H1 (cell line): ENCODE results near the gene CHRM1. TPM values are rescaled to one million over a fixed set of nuclear protein-coding genes. Genes with fewer than 3 reads are reported as not detected.

Experiments used
- CTCF ChIA-PET: fragments of 300-600 bp; sonication (Branson Sonifier 250); formaldehyde crosslinking; loops from one replicate; lab custom pipeline; 2021; ENCODE audit not compliant: partially characterized antibody; lab: Charles Lee
- POLR2A ChIA-PET: fragments of 300-600 bp; sonication (Branson Sonifier 250); formaldehyde crosslinking; loops from one replicate; lab custom pipeline; 2021; ENCODE audit warnings: inconsistent platforms; ENCODE audit not compliant: partially characterized antibody; lab: Charles Lee
- DNase-seq, 2 experiments: peaks; one replicate each; pipeline versions ENCODE4 v3.0.0 to v3.0.0-alpha.2; 2010 to 2022; ENCODE audit warnings: low spot score in 2 of 2, low read depth in 1 of 2, mixed read lengths in 1 of 2
- FAIRE-seq: peaks from 2 replicates; lab custom pipeline; 2011; peaks lifted over from hg19 to GRCh38; lab: Jason Lieb, UNC
- H2AFZ ChIP-seq: 2 replicates; pipeline ENCODE4 v1.8.1; 2012; ENCODE audit warnings: low read length, inconsistent platforms
- H2AK5ac ChIP-seq: 2 replicates; pipeline ENCODE4 v1.6.1; 2013; ENCODE audit warnings: low read depth, low read length
- H2BK120ac ChIP-seq: replicated peaks from 2 replicates; pipeline ENCODE3; 2013; ENCODE audit warnings: low read depth, low read length, inconsistent platforms
- H2BK12ac ChIP-seq: 2 replicates; pipeline ENCODE4 v1.6.1; 2013; ENCODE audit warnings: low read depth, low read length
- H2BK15ac ChIP-seq: 2 replicates; pipeline ENCODE4 v1.6.1; 2013; ENCODE audit warnings: low read length
- H2BK20ac ChIP-seq: 2 replicates; pipeline ENCODE4 v1.6.1; 2013; ENCODE audit warnings: low read length
- H2BK5ac ChIP-seq: 2 replicates; pipeline ENCODE4 v1.6.1; 2013; ENCODE audit warnings: low read depth, low read length
- H3K14ac ChIP-seq: 2 replicates; pipeline ENCODE4 v1.6.1; 2013; ENCODE audit warnings: inconsistent platforms; ENCODE audit not compliant: insufficient read length
- H3K18ac ChIP-seq: 2 replicates; pipeline ENCODE4 v1.6.1; 2013; ENCODE audit warnings: low read length; ENCODE audit errors: extremely low read depth
- H3K23ac ChIP-seq: 2 replicates; pipeline ENCODE4 v1.6.1; 2013; ENCODE audit warnings: inconsistent platforms; ENCODE audit not compliant: insufficient read length
- H3K23me2 ChIP-seq: 2 replicates; pipeline ENCODE4 v1.6.1; 2013; ENCODE audit warnings: low read depth, low read length
- H3K27ac ChIP-seq: 2 replicates; pipeline ENCODE4 v1.6.1; 2011; ENCODE audit warnings: low read depth, low read length, inconsistent platforms
- H3K27me3 ChIP-seq, 4 experiments: replicated peaks in 1 of 4; 1 replicate in 1 of 4; 2 replicates in 3 of 4; pipeline versions ENCODE4 v1.6.1 to v1.8.1; 2011 to 2013; ENCODE audit warnings: low read length in 3 of 4, mild to moderate bottlenecking in 3 of 4, inconsistent platforms in 2 of 4, mixed read lengths in 2 of 4, moderate library complexity in 1 of 4; ENCODE audit not compliant: control insufficient read depth in 3 of 4, insufficient read depth in 3 of 4; ENCODE audit errors: extremely low read depth in 1 of 4
- H3K36me3 ChIP-seq, 4 experiments: 2 replicates each; pipeline versions ENCODE4 v1.6.1 to v1.8.1; 2011 to 2013; ENCODE audit warnings: mild to moderate bottlenecking in 4 of 4, low read length in 3 of 4, moderate library complexity in 2 of 4, control low read depth in 1 of 4, inconsistent platforms in 1 of 4; ENCODE audit not compliant: insufficient read depth in 4 of 4, control insufficient read depth in 2 of 4
- H3K4ac ChIP-seq: replicated peaks from 2 replicates; pipeline ENCODE3; 2013; ENCODE audit warnings: low read length, low read depth, mixed read lengths, inconsistent platforms; ENCODE audit not compliant: insufficient read length
- H3K4me1 ChIP-seq, 4 experiments: replicated peaks in 1 of 4; 1 replicate in 1 of 4; 2 replicates in 3 of 4; pipeline versions ENCODE4 v1.6.1 to v1.8.1; 2011 to 2013; ENCODE audit warnings: low read length in 3 of 4, inconsistent platforms in 2 of 4, mixed read lengths in 1 of 4; ENCODE audit not compliant: insufficient read depth in 4 of 4, control insufficient read depth in 3 of 4
- H3K4me2 ChIP-seq, 2 experiments: 2 replicates each; pipeline versions ENCODE4 v1.6.1 to v1.8.1; 2011 to 2013; ENCODE audit warnings: low read depth in 2 of 2, low read length in 2 of 2, control low read depth in 1 of 2, inconsistent platforms in 1 of 2, mild to moderate bottlenecking in 1 of 2; ENCODE audit not compliant: insufficient read depth in 1 of 2
- H3K4me3 ChIP-seq, 4 experiments: fragments of 200-600, 300-600 bp in 1 of 4; sonication (generic), shearing (Covaris generic), sonication (Bioruptor Twin) in 1 of 4; 2 replicates each; pipeline versions ENCODE4 v1.5.1 to v1.8.1; 2011 to 2016; ENCODE audit warnings: low read length in 4 of 4, low read depth in 3 of 4, control low read depth in 2 of 4, inconsistent platforms in 2 of 4, mild to moderate bottlenecking in 2 of 4, mixed read lengths in 1 of 4, moderate library complexity in 1 of 4; ENCODE audit not compliant: insufficient read depth in 2 of 4; ENCODE audit errors: extremely low read depth in 1 of 4
- H3K56ac ChIP-seq: replicated peaks from 2 replicates; pipeline ENCODE3; 2013; ENCODE audit warnings: low read depth, mild to moderate bottlenecking, mixed read lengths, low read length, inconsistent platforms; ENCODE audit not compliant: insufficient read length
- H3K79me1 ChIP-seq: 2 replicates; pipeline ENCODE4 v1.6.1; 2013; ENCODE audit warnings: low read depth, low read length, control low read depth
- H3K79me2 ChIP-seq, 2 experiments: 2 replicates each; pipeline versions ENCODE4 v1.6.1 to v1.8.1; 2012 to 2013; ENCODE audit warnings: low read length in 2 of 2, mild to moderate bottlenecking in 2 of 2, inconsistent platforms in 1 of 2; ENCODE audit not compliant: insufficient read depth in 2 of 2, control insufficient read depth in 1 of 2
- H3K9ac ChIP-seq, 4 experiments: replicated peaks in 1 of 4; 1 replicate in 1 of 4; 2 replicates in 3 of 4; pipeline versions ENCODE4 v1.6.1 to v1.8.1; 2011 to 2013; ENCODE audit warnings: low read depth in 3 of 4, low read length in 3 of 4, control low read depth in 2 of 4, mild to moderate bottlenecking in 2 of 4, moderate library complexity in 2 of 4, inconsistent platforms in 1 of 4; ENCODE audit errors: extremely low read depth in 1 of 4
- H3K9me3 ChIP-seq, 2 experiments: 2 replicates each; pipeline versions ENCODE4 v1.6.1 to v1.8.1; 2012 to 2013; ENCODE audit warnings: mild to moderate bottlenecking in 2 of 2, moderate library complexity in 2 of 2, control low read depth in 1 of 2, inconsistent platforms in 1 of 2, low read depth in 1 of 2, low read length in 1 of 2, mixed read lengths in 1 of 2; ENCODE audit not compliant: insufficient read depth in 2 of 2
- H4K20me1 ChIP-seq, 2 experiments: replicated peaks in 1 of 2; 2 replicates each; pipeline versions ENCODE3 to v1.8.1; 2011 to 2013; ENCODE audit warnings: inconsistent platforms in 2 of 2, low read length in 2 of 2, mild to moderate bottlenecking in 1 of 2; ENCODE audit not compliant: insufficient read depth in 2 of 2, control insufficient read depth in 1 of 2
- H4K5ac ChIP-seq: 2 replicates; pipeline ENCODE4 v1.6.1; 2013; ENCODE audit warnings: low read length, low read depth, mixed read lengths, inconsistent platforms; ENCODE audit not compliant: insufficient read length
- H4K8ac ChIP-seq: 2 replicates; pipeline ENCODE4 v1.8.0; 2013; ENCODE audit warnings: mild to moderate bottlenecking, moderate library complexity, low read length, inconsistent platforms; ENCODE audit not compliant: insufficient read depth; ENCODE audit errors: extremely low read depth
- H4K91ac ChIP-seq: replicated peaks from 2 replicates; pipeline ENCODE3; 2013; ENCODE audit warnings: low read length, mixed read lengths, inconsistent platforms; ENCODE audit not compliant: insufficient read length
- ATF3 ChIP-seq: IDR thresholded peaks from 2 replicates; pipeline ENCODE4 v1.6.1; 2011; ENCODE audit warnings: low read depth, mild to moderate bottlenecking, low read length; ENCODE audit not compliant: insufficient read depth
- BCL11A ChIP-seq, 2 experiments: IDR thresholded peaks; one replicate each; pipeline ENCODE4 v1.6.1; 2011; ENCODE audit warnings: low read depth in 2 of 2, low read length in 2 of 2, mild to moderate bottlenecking in 2 of 2
- CHD1 ChIP-seq: IDR thresholded peaks from 2 replicates; pipeline ENCODE4 v1.6.1; 2012; ENCODE audit warnings: low read depth, low read length, improper control_type of control experiment
- CHD2 ChIP-seq: IDR thresholded peaks from 2 replicates; pipeline ENCODE4 v1.6.1; 2012; ENCODE audit warnings: low read length, improper control_type of control experiment
- CREB1 ChIP-seq: IDR thresholded peaks from 2 replicates; pipeline ENCODE4 v1.6.1; 2012; ENCODE audit warnings: inconsistent platforms
- FOSL1 ChIP-seq: IDR thresholded peaks from 2 replicates; pipeline ENCODE4 v1.6.1; 2011; ENCODE audit warnings: mild to moderate bottlenecking, low read depth, low read length, moderate library complexity; ENCODE audit not compliant: insufficient read depth
- JUND ChIP-seq: IDR thresholded peaks from 2 replicates; pipeline ENCODE4 v1.6.1; 2011; ENCODE audit warnings: mild to moderate bottlenecking, improper control_type of control experiment, low read length
- POLR2A ChIP-seq, 2 experiments: IDR thresholded peaks; 1 replicate in 1 of 2; 2 replicates in 1 of 2; pipeline ENCODE4 v1.6.1; 2011; ENCODE audit warnings: low read depth in 2 of 2, low read length in 2 of 2, mild to moderate bottlenecking in 2 of 2; ENCODE audit errors: control extremely low read depth in 1 of 2
- RBBP5 ChIP-seq: IDR thresholded peaks from 2 replicates; pipeline ENCODE4 v1.7.1; 2012; ENCODE audit warnings: low read depth, mild to moderate bottlenecking, inconsistent platforms, low read length, moderate library complexity, borderline replicate concordance
- SIRT6 ChIP-seq: IDR thresholded peaks from one replicate; pipeline ENCODE4 v1.7.1; 2012; ENCODE audit warnings: low read length, inconsistent platforms
- SIX5 ChIP-seq: IDR thresholded peaks from 2 replicates; pipeline ENCODE4 v1.6.1; 2011; ENCODE audit warnings: mild to moderate bottlenecking, low read depth, low read length
- SUZ12 ChIP-seq: fragments of 200-600 bp; sonication (generic); IDR thresholded peaks from 2 replicates; pipeline ENCODE4 v1.6.1; 2012; ENCODE audit warnings: mild to moderate bottlenecking, inconsistent platforms, low read length, moderate library complexity, mixed read lengths
- TEAD4 ChIP-seq: IDR thresholded peaks from 2 replicates; pipeline ENCODE4 v1.6.1; 2012; ENCODE audit warnings: low read depth, low read length, inconsistent platforms, mixed read lengths
- USF2 ChIP-seq: IDR thresholded peaks from 2 replicates; pipeline ENCODE4 v1.6.1; 2011; ENCODE audit warnings: low read length, improper control_type of control experiment
- WGBS, 2 experiments: shearing (Covaris generic) in 1 of 2; methylation state at CpG; one replicate each; pipeline versions ENCODE4 v1.1.6 to v1.1.7; 2013 to 2015; ENCODE audit warnings: low lambda C conversion rate in 2 of 2, mixed read lengths in 2 of 2, inconsistent platforms in 1 of 2, low coverage in 1 of 2, missing lambda C conversion rate in 1 of 2; ENCODE audit not compliant: insufficient replicate concordance in 2 of 2, insufficient coverage in 1 of 2, insufficient read length in 1 of 2; ENCODE audit errors: extremely low coverage in 1 of 2, missing lambda C conversion rate in 1 of 2; 5-methylcytosine and 5-hydroxymethylcytosine counted together
- polyA plus RNA-seq, 7 experiments: library from polyadenylated mRNA; depleted of rRNA in 3 of 7; stranded (reverse) in 5 of 7; unstranded in 2 of 7; fragments of >200 nt in 5 of 7; fragments of 200-250 nt in 2 of 7; gene quantifications; 1 replicate in 5 of 7; 2 replicates in 1 of 7; 4 replicates in 1 of 7; pipeline versions ENCODE4 v1.2.1 to v1.2.3, GENCODE V29; 2011 to 2013; ENCODE audit warnings: missing spikeins in 2 of 7, mixed read lengths in 2 of 7
- total RNA-seq: library from RNA; stranded (reverse); fragmentation: NEBNext Ultra II Directional; extraction: Animal tissue kit (Norgen Biotek cat#: 25700); gene quantifications from 2 replicates; pipeline ENCODE4 v1.2.1, GENCODE V29; 2021

CHRM1 gene
- total and polyA plus RNA-seq, 2 of the 8 experiments (the other 6 are each of a cell fraction or from before 2014, with no cell fraction given) = 0.08 TPM; not detected in 1

GRCh38 chr11:62959422-62959980 is 38.3 kb upstream of the CHRM1 start:
- no peak overlapping the region for H2BK20ac ChIP-seq
- TF ChIP-seq POLR2A (IDR thresholded peaks at IDR 0.05; ENCODE audit: control extremely low read depth in 1 of 2, low read depth in 2 of 2, low read length in 2 of 2) = no peak
- no peak for TF ChIP-seq RBBP5
- TF ChIP-seq SUZ12 = no peak
- TF ChIP-seq CREB1 = no peak
- no peak for TF ChIP-seq SIX5
- no peak for TF ChIP-seq USF2
- no peak for TF ChIP-seq CHD1
- no peak for TF ChIP-seq CHD2
- no peak for TF ChIP-seq BCL11A (IDR thresholded peaks at IDR 0.05; ENCODE audit: low read depth in 2 of 2, low read length in 2 of 2)
- no peak for TF ChIP-seq JUND
- TF ChIP-seq ATF3 = no peak
- TF ChIP-seq FOSL1 = no peak
- TF ChIP-seq SIRT6 = no peak
- TF ChIP-seq TEAD4 = no peak

More at GRCh38 chr11:62959422-62959980, 38.3 kb upstream of the CHRM1 start:
- no peak overlapping the region for H2AK5ac ChIP-seq
- H4K20me1 ChIP-seq = no peaks in the 10 kb centered on the region
- H3K9me3 ChIP-seq = no peaks in the 10 kb centered on the region
- no peak overlapping the region for H4K91ac ChIP-seq
- no peak overlapping the region for H3K4me3 ChIP-seq
- no peak overlapping the region for H2BK12ac ChIP-seq
- H4K5ac ChIP-seq = no peak overlapping the region
- H3K56ac ChIP-seq = no peak overlapping the region
- no peak overlapping the region for H3K14ac ChIP-seq
- no peak overlapping the region for H3K18ac ChIP-seq
- H3K79me1 ChIP-seq = no peaks in the 10 kb centered on the region
- DNase-seq (no peak), FAIRE-seq (no peak)
- no peaks in the 10 kb centered on the region for H3K36me3 ChIP-seq
- CTCF ChIA-PET = interaction anchor here (1.1 to 2.9 kb wide), 7 partner anchors 12 to 64 kb away, joined by 3 to 18 read pairs (median 4); no protein-coding TSS in a partner anchor
- 0 out of 7 replicates have a peak, but pooled peaks cover 0 to 3% (median 0%) of the 10 kb centered on the region in 4 experiments for H3K4me1 ChIP-seq
- H3K23ac ChIP-seq = no peak overlapping the region
- H3K27me3 ChIP-seq = no peaks in the 10 kb centered on the region
- H3K79me2 ChIP-seq = no peaks in the 10 kb centered on the region
- no peak overlapping the region for H3K4me2 ChIP-seq
- H3K4ac ChIP-seq = no peak overlapping the region
- no peak overlapping the region for H3K27ac ChIP-seq
- H2AFZ ChIP-seq = no peak overlapping the region
- H4K8ac ChIP-seq = no peak overlapping the region
- POLR2A ChIA-PET = no interaction called here
- H2BK120ac ChIP-seq = no peak overlapping the region
- no peak overlapping the region for H2BK5ac ChIP-seq
- no peaks in the 10 kb centered on the region for H3K23me2 ChIP-seq
- no peak overlapping the region for H2BK15ac ChIP-seq
- 80% methylated on average over 1 of the region's 1 CpG; no CpG with 5 or more reads in 1 of the 2 experiments for WGBS, 2 experiments
- H3K9ac ChIP-seq = no peak overlapping the region
